GM13976 (cell line): ENCODE measurements around the gene RASA1.

ENCODE experiments used
- DNase-seq: peaks from one replicate; pipeline ENCODE4 v3.0.0; 2012; ENCODE audit warnings: low spot score
- in situ Hi-C: fragments of 300-500 bp; cut with MboI; formaldehyde crosslinking; loops from one replicate; pipeline ENCODE4 v1.12.0; 2022; ENCODE audit warnings: low sequenced_read_pairs, mixed read lengths, inconsistent platforms; ENCODE audit not compliant: unreplicated experiment
- TF ChIP-seq, protein P1 (sequence below): IDR thresholded peaks from 2 replicates; pipeline ENCODE4 v1.5.1; 2012; ENCODE audit warnings: borderline replicate concordance, mild to moderate bottlenecking; ENCODE audit not compliant: insufficient read depth; ENCODE audit errors: extremely low read depth, missing control alignments, control extremely low read depth

Gene RASA1

DNA sequence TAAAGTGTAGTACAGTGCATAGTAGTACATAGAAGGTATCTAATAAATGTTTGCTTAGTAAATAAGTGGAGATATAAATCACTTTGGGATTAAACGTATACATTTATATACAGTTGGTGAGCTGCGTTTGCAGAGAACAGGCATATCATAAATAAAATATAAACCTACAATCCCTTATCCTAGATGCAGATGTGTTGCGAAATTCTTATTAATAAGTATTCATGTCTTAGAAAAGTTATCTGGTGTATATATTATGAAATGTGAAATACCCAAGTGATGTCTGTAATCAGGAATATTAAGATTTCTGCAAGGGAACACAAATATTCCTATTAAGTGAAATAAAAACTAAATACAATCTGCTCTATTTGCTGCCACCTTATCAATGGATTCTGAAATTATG lies 136.2 kb downstream of the RASA1 start:
- no peak for DNase-seq
- in situ Hi-C loops: no loop called here
- TF ChIP-seq, protein P1, sequence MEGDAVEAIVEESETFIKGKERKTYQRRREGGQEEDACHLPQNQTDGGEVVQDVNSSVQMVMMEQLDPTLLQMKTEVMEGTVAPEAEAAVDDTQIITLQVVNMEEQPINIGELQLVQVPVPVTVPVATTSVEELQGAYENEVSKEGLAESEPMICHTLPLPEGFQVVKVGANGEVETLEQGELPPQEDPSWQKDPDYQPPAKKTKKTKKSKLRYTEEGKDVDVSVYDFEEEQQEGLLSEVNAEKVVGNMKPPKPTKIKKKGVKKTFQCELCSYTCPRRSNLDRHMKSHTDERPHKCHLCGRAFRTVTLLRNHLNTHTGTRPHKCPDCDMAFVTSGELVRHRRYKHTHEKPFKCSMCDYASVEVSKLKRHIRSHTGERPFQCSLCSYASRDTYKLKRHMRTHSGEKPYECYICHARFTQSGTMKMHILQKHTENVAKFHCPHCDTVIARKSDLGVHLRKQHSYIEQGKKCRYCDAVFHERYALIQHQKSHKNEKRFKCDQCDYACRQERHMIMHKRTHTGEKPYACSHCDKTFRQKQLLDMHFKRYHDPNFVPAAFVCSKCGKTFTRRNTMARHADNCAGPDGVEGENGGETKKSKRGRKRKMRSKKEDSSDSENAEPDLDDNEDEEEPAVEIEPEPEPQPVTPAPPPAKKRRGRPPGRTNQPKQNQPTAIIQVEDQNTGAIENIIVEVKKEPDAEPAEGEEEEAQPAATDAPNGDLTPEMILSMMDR: no peak

DNA sequence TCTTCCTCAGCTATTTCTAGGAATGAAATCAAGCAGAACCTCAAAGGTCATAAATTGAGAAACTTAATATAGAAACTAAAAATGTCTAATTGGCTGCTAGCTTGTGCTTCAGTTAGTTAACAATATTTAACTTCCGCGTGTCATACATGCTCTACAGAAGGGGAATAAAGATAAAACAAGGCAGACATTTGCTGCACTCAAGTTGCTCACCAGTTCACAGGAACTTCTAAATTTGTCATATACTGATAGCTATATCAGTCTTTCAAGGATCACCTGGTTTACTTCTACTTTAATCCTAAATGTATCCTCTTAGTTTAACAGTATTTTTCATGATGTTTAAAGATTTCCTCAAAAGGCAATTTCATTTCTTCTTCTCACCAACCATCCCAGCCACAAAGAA lies 136.7 kb downstream of the RASA1 start:
- in situ Hi-C loops: no loop called here
- TF ChIP-seq, protein P1: no peak
- DNase-seq: no peak

DNA sequence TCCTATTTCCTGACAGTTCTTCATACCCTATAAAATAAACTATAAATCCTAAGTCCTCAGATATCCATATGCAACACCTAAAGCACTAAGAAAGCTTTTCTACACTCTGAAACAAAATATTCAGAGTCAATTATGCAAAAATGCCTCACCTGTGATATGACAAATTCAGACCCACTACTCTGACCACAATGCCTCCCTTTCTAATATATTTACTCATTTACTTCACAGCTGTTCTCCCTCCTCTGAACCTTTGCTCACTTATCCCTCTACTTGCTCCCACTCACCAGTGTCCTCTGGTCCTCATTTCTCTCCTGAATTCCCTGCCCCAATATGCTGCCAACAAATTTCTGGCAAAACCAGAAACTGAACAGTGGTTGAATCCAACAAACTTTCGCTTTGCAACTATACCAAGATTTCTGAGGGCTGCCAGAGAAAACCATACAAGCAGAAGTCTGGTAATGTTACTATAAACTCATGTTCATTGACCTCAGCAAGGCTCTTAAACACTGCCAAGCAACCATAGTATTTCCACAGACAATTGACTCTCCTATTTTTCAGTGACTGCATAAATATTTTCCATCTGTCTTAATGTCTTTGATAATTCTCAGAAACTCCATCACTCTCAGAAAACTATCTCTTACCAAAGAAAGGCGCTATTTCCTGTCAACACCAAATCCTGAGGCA lies 137.9 kb downstream of the RASA1 start:
- in situ Hi-C loops: no loop called here
- no peak for DNase-seq
- TF ChIP-seq, protein P1: no peak

DNA sequence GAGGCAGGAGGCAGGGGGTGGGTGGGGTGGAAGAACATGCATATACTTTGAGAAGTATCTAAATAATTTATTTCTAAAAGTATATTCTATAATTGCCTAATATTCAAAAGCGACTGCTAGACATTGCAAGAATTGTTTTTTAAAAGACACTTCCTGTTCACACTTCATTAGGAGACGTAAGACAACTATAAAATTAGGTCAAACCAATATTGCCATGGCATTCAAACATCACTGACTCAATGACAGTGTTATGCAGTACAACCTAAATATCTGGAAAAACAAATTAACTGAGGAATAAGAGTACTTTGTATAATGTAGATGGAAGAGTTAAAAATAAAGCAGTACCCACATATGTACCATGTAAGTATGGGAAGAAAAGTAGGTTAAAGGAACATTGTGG lies 140.5 kb downstream of the RASA1 start:
- in situ Hi-C loops: no loop called here
- TF ChIP-seq, protein P1: no peak
- DNase-seq: no peak

DNA sequence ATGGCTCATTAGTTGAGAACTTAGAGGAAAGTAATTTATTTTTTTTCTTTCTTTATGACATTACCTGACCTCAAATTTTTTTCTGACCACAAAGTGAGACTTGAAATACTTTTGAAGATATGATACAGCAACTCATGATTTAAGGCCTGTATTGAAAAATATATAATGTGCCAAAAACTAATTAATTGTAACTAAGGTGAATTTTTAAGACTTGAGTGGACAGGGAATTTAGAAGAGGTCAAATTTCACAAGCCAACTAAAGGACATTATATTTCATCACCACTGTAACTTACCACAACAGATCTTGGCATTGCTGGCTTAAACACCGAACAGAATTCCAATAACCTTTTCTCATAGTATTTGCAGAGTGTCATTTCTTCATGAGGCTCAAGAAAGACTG lies 143.2 kb downstream of the RASA1 start:
- in situ Hi-C loops: no loop called here
- DNase-seq: no peak
- TF ChIP-seq, protein P1: no peak

DNA sequence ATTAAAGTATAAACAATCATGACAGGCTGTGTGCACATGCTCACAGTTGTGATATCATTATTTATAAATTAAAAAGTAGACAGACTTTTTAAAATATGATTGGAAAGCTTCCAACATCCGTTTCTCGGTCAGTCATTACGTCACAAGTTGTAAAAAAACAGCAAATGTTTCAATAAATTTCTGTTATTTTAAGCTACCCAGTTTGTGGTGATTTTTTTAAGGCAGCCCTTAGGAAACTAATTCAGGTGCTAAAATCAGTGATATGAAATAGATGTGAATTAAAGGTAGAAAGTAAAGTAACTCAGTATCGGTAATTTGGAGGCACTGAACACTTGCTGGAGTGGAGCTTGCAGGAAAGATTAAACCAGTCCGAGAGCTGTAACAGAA lies 143.9 kb downstream of the RASA1 start:
- TF ChIP-seq, protein P1: no peak
- in situ Hi-C loops: no loop called here
- no peak for DNase-seq

DNA sequence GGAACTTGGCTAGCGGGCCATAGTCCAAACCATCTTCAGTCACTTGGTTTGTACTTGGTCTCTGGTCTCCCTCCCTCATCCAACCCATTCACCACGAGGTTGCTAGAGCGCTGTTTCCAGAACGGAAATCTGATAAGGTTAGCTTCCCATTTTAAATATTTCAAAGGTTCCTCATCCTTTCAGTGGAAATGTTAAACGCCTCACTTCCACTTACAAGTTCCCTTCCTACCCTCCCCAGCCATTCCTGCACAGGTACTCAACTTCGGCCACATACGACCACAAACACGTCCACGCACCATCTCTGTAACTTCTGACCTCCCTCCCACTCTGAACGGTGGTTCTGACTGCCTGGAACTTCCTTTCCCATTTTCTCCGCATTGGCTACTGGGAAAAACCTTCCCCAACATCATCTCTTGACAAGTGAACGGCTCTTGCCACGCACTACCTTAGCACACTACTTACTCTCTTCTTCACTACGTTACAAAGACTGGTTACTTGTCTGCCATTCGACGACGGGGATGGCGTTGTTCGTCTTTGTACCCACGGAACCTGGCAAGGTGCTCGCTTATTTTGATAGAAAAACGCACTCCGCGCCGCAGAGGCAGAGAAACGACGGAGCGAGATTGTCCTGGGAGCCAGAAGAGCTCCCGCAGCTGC lies 144.4 kb downstream of the RASA1 start:
- in situ Hi-C loops: no loop called here
- DNase-seq: peak; percentile 5
- TF ChIP-seq, protein P1: no peak
